ENCODE results near the gene ATAD2B.

ATAD2B gene

GRCh38 chr2:23703583-23704385 lies 223.1 kb downstream of the ATAD2B start:
- Histone ChIP-seq H2AK5ac (ENCODE audit: low read length) (no peak overlapping the region), H3K4me3 (ENCODE audit: low read depth, low read length) (no peak overlapping the region), H3K79me2 (ENCODE audit: control insufficient read depth, insufficient read depth, low read length, poor library complexity) (no peaks in the 10 kb centered on the region), H3K23ac (ENCODE audit: low read length) (no peak overlapping the region), H3K27ac (ENCODE audit: low read depth, low read length) (no peak overlapping the region), H3K79me1 (ENCODE audit: low read length) (no peaks in the 10 kb centered on the region), H2BK5ac (ENCODE audit: low read depth, low read length, poor library complexity) (no peak overlapping the region), H4K91ac (ENCODE audit: low read depth, low read length) (no peak overlapping the region), H2BK120ac (ENCODE audit: insufficient read depth, low read length, poor library complexity) (no peak overlapping the region), H4K8ac (ENCODE audit: low read depth, low read length) (no peak overlapping the region), H3K9me3 (ENCODE audit: insufficient read depth, low read depth, low read length) (peaks cover 7% of the 10 kb centered on the region), H3K18ac (ENCODE audit: low read length) (no peak overlapping the region), H2AFZ (ENCODE audit: insufficient read depth, low read length, poor library complexity) (no peak overlapping the region), H3K4ac (ENCODE audit: low read depth, low read length) (no peak overlapping the region), H3K9ac (ENCODE audit: low read length) (no peak overlapping the region), H3K27me3 (ENCODE audit: insufficient read depth, low read length) (no peaks in the 10 kb centered on the region), H4K12ac (ENCODE audit: low read depth, low read length) (no peak overlapping the region), H2BK12ac (ENCODE audit: low read length) (no peak overlapping the region), H3K4me1 (ENCODE audit: control insufficient read depth in 1 of 2, insufficient read depth in 2 of 2, low read length in 2 of 2) (no peaks in the 10 kb centered on the region), H3K36me3 (ENCODE audit: control insufficient read depth in 1 of 2, insufficient read depth in 2 of 2, low read length in 2 of 2) (peaks cover 28 to 42% of the 10 kb centered on the region in 2 experiments), H3K4me2 (ENCODE audit: low read length) (no peak overlapping the region), H3K14ac (ENCODE audit: low read length) (no peak overlapping the region)
- WGBS (ENCODE audit: extremely low coverage, insufficient coverage, insufficient read length), result no CpG with 5 or more reads among the region's 16 CpGs
- no peak for DNase-seq

- Histone ChIP-seq H2AFZ (ENCODE audit: insufficient read depth, low read length, poor library complexity) (no peak overlapping the region), H3K27me3 (ENCODE audit: insufficient read depth, low read length) (no peaks in the 10 kb centered on the region), H3K79me2 (ENCODE audit: control insufficient read depth, insufficient read depth, low read length, poor library complexity) (no peaks in the 10 kb centered on the region), H2BK12ac (ENCODE audit: low read length) (no peak overlapping the region), H3K27ac (ENCODE audit: low read depth, low read length) (no peak overlapping the region), H3K4me3 (ENCODE audit: low read depth, low read length) (no peak overlapping the region), H3K18ac (ENCODE audit: low read length) (no peak overlapping the region), H4K91ac (ENCODE audit: low read depth, low read length) (no peak overlapping the region), H3K9ac (ENCODE audit: low read length) (no peak overlapping the region), H3K4me2 (ENCODE audit: low read length) (no peak overlapping the region), H4K12ac (ENCODE audit: low read depth, low read length) (no peak overlapping the region), H4K8ac (ENCODE audit: low read depth, low read length) (no peak overlapping the region), H3K9me3 (ENCODE audit: insufficient read depth, low read depth, low read length) (peaks cover 7% of the 10 kb centered on the region), H2BK5ac (ENCODE audit: low read depth, low read length, poor library complexity) (no peak overlapping the region), H3K4me1 (ENCODE audit: control insufficient read depth in 1 of 2, insufficient read depth in 2 of 2, low read length in 2 of 2) (no peaks in the 10 kb centered on the region), H2AK5ac (ENCODE audit: low read length) (no peak overlapping the region), H3K23ac (ENCODE audit: low read length) (no peak overlapping the region), H3K4ac (ENCODE audit: low read depth, low read length) (no peak overlapping the region), H3K14ac (ENCODE audit: low read length) (no peak overlapping the region), H2BK120ac (ENCODE audit: insufficient read depth, low read length, poor library complexity) (no peak overlapping the region), H3K36me3 (ENCODE audit: control insufficient read depth in 1 of 2, insufficient read depth in 2 of 2, low read length in 2 of 2) (peaks cover 28 to 42% of the 10 kb centered on the region in 2 experiments), H3K79me1 (ENCODE audit: low read length) (no peaks in the 10 kb centered on the region)
- DNase-seq, result no peak
- no CpG with 5 or more reads among the region's 17 CpGs for WGBS (ENCODE audit: extremely low coverage, insufficient coverage, insufficient read length)
Measured at GRCh38 chr2:23703037-23703582, 223.8 kb downstream of the ATAD2B start.

GRCh38 chr2:23700627-23701026 lies 226.3 kb downstream of the ATAD2B start:
- no peak overlapping the region for H3K14ac ChIP-seq (ENCODE audit: low read length)
- H2BK120ac ChIP-seq (ENCODE audit: insufficient read depth, low read length, poor library complexity), result no peak overlapping the region
- H3K9ac ChIP-seq (ENCODE audit: low read length), result no peak overlapping the region
- H4K12ac ChIP-seq (ENCODE audit: low read depth, low read length), result no peak overlapping the region
- H2AFZ ChIP-seq (ENCODE audit: insufficient read depth, low read length, poor library complexity), result no peak overlapping the region
- H2BK12ac ChIP-seq (ENCODE audit: low read length), result no peak overlapping the region
- H3K4me3 ChIP-seq (ENCODE audit: low read depth, low read length), result no peak overlapping the region
- no peaks in the 10 kb centered on the region for H3K79me1 ChIP-seq (ENCODE audit: low read length)
- WGBS (ENCODE audit: extremely low coverage, insufficient coverage, insufficient read length), result no CpG with 5 or more reads among the region's 5 CpGs
- no peaks in the 10 kb centered on the region for H3K27me3 ChIP-seq (ENCODE audit: insufficient read depth, low read length)
- H3K23ac ChIP-seq (ENCODE audit: low read length), result no peak overlapping the region
- H3K27ac ChIP-seq (ENCODE audit: low read depth, low read length), result no peak overlapping the region
- no peaks in the 10 kb centered on the region for H3K4me1 ChIP-seq (ENCODE audit: control insufficient read depth in 1 of 2, insufficient read depth in 2 of 2, low read length in 2 of 2)
- peaks cover 11% of the 10 kb centered on the region for H3K9me3 ChIP-seq (ENCODE audit: insufficient read depth, low read depth, low read length)
- H3K4ac ChIP-seq (ENCODE audit: low read depth, low read length), result no peak overlapping the region
- DNase-seq, result no peak
- no peak overlapping the region for H4K8ac ChIP-seq (ENCODE audit: low read depth, low read length)
- H2BK5ac ChIP-seq (ENCODE audit: low read depth, low read length, poor library complexity), result no peak overlapping the region
- H3K4me2 ChIP-seq (ENCODE audit: low read length), result no peak overlapping the region
- H3K18ac ChIP-seq (ENCODE audit: low read length), result no peak overlapping the region
- H2AK5ac ChIP-seq (ENCODE audit: low read length), result no peak overlapping the region
- no peaks in the 10 kb centered on the region for H3K79me2 ChIP-seq (ENCODE audit: control insufficient read depth, insufficient read depth, low read length, poor library complexity)
- no peak overlapping the region for H4K91ac ChIP-seq (ENCODE audit: low read depth, low read length)
- peaks cover 29 to 44% of the 10 kb centered on the region in 2 experiments for H3K36me3 ChIP-seq (ENCODE audit: control insufficient read depth in 1 of 2, insufficient read depth in 2 of 2, low read length in 2 of 2)

- no peak overlapping the region for H2BK5ac ChIP-seq (ENCODE audit: low read depth, low read length, poor library complexity)
- H4K8ac ChIP-seq (ENCODE audit: low read depth, low read length), result no peak overlapping the region
- H3K4ac ChIP-seq (ENCODE audit: low read depth, low read length), result no peak overlapping the region
- H3K4me2 ChIP-seq (ENCODE audit: low read length), result no peak overlapping the region
- no peak overlapping the region for H2BK12ac ChIP-seq (ENCODE audit: low read length)
- H3K79me1 ChIP-seq (ENCODE audit: low read length), result no peaks in the 10 kb centered on the region
- H3K23ac ChIP-seq (ENCODE audit: low read length), result peak overlapping the region; percentile 17
- H3K27ac ChIP-seq (ENCODE audit: low read depth, low read length), result no peak overlapping the region
- peaks cover 11% of the 10 kb centered on the region for H3K9me3 ChIP-seq (ENCODE audit: insufficient read depth, low read depth, low read length)
- no peak overlapping the region for H3K9ac ChIP-seq (ENCODE audit: low read length)
- no peaks in the 10 kb centered on the region for H3K4me1 ChIP-seq (ENCODE audit: control insufficient read depth in 1 of 2, insufficient read depth in 2 of 2, low read length in 2 of 2)
- H3K4me3 ChIP-seq (ENCODE audit: low read depth, low read length), result no peak overlapping the region
- H3K27me3 ChIP-seq (ENCODE audit: insufficient read depth, low read length), result no peaks in the 10 kb centered on the region
- no CpG with 5 or more reads among the region's 5 CpGs for WGBS (ENCODE audit: extremely low coverage, insufficient coverage, insufficient read length)
- no peak overlapping the region for H3K14ac ChIP-seq (ENCODE audit: low read length)
- no peak overlapping the region for H3K18ac ChIP-seq (ENCODE audit: low read length)
- peaks cover 29 to 48% of the 10 kb centered on the region in 2 experiments for H3K36me3 ChIP-seq (ENCODE audit: control insufficient read depth in 1 of 2, insufficient read depth in 2 of 2, low read length in 2 of 2)
- no peak for DNase-seq
- H2BK120ac ChIP-seq (ENCODE audit: insufficient read depth, low read length, poor library complexity), result no peak overlapping the region
- H4K12ac ChIP-seq (ENCODE audit: low read depth, low read length), result no peak overlapping the region
- no peaks in the 10 kb centered on the region for H3K79me2 ChIP-seq (ENCODE audit: control insufficient read depth, insufficient read depth, low read length, poor library complexity)
- H2AFZ ChIP-seq (ENCODE audit: insufficient read depth, low read length, poor library complexity), result no peak overlapping the region
- no peak overlapping the region for H2AK5ac ChIP-seq (ENCODE audit: low read length)
- H4K91ac ChIP-seq (ENCODE audit: low read depth, low read length), result no peak overlapping the region
Measured at GRCh38 chr2:23699580-23699925, 227.4 kb downstream of the ATAD2B start.
